Smooth muscle cell (in vitro differentiated cells): ENCODE measurements around the gene DNAI7. TPM values are rescaled to one million over a fixed set of nuclear protein-coding genes. Genes with fewer than 3 reads are reported as not detected.

Experiments
- DNase-seq: peaks from one replicate; lab custom pipeline; 2025; ENCODE audit not compliant: unreplicated experiment; lab: John Stamatoyannopoulos, UW
- H2AFZ ChIP-seq: fragments of 200-600 bp; sonication (generic); 2 replicates; pipeline ENCODE4 v1.6.0; 2016; ENCODE audit warnings: antibody characterized with exemption, low read depth, mild to moderate bottlenecking
- H3F3A ChIP-seq: fragments of 200-600 bp; sonication (generic); 2 replicates; pipeline ENCODE4 v1.6.0; 2017; ENCODE audit warnings: antibody characterized with exemption, low read depth
- H3K27ac ChIP-seq: fragments of 200-600 bp; sonication (generic); 2 replicates; pipeline ENCODE4 v1.5.1; 2016; ENCODE audit warnings: low read depth, mild to moderate bottlenecking
- H3K27me3 ChIP-seq: fragments of 200-600 bp; sonication (generic); 2 replicates; pipeline ENCODE4 v1.6.1; 2016; ENCODE audit warnings: low read depth, mild to moderate bottlenecking
- H3K36me3 ChIP-seq: fragments of 200-600 bp; sonication (generic); 2 replicates; pipeline ENCODE4 v1.5.1; 2016; ENCODE audit warnings: low read depth
- H3K4me1 ChIP-seq: fragments of 200-600 bp; sonication (generic); 2 replicates; pipeline ENCODE4 v1.5.1; 2016; ENCODE audit warnings: low read depth
- H3K4me2 ChIP-seq: fragments of 200-600 bp; sonication (generic); 2 replicates; pipeline ENCODE4 v1.6.0; 2016; ENCODE audit warnings: mild to moderate bottlenecking
- H3K4me3 ChIP-seq: fragments of 200-600 bp; sonication (generic); 2 replicates; pipeline ENCODE4 v1.5.1; 2016; ENCODE audit warnings: mild to moderate bottlenecking
- H3K79me2 ChIP-seq: fragments of 200-600 bp; sonication (generic); 2 replicates; pipeline ENCODE4 v1.6.0; 2016; ENCODE audit warnings: low read depth, mild to moderate bottlenecking
- H3K9ac ChIP-seq: fragments of 200-600 bp; sonication (generic); 2 replicates; pipeline ENCODE4 v1.6.0; 2016; ENCODE audit warnings: low read depth
- H3K9me3 ChIP-seq: fragments of 200-600 bp; sonication (generic); replicated peaks from 2 replicates; pipeline ENCODE4 v1.5.1; 2016; ENCODE audit warnings: low read depth
- H4K20me1 ChIP-seq: fragments of 200-600 bp; sonication (generic); 2 replicates; pipeline ENCODE4 v1.6.0; 2016; ENCODE audit warnings: low read depth
- CTCF ChIP-seq: fragments of 200-600 bp; sonication (generic); IDR thresholded peaks from 2 replicates; pipeline ENCODE4 v1.5.1; 2017; ENCODE audit warnings: borderline replicate concordance, mild to moderate bottlenecking, antibody characterized with exemption; ENCODE audit not compliant: insufficient read depth, poor library complexity, severe bottlenecking
- WGBS: methylation state at CpG from one replicate; pipeline ENCODE4 v1.1.7; 2016; ENCODE audit warnings: low lambda C conversion rate; 5-methylcytosine and 5-hydroxymethylcytosine counted together
- polyA plus RNA-seq: library from polyadenylated mRNA; unstranded; fragments of >200 nt; fragmentation: Nextera tagmentation; extraction: Ambion mirVana; gene quantifications from 2 replicates; pipeline ENCODE4 v1.2.1, GENCODE V29; 2016
- total RNA-seq: library from RNA; depleted of rRNA; stranded (reverse); fragments of >200 nt; gene quantifications from 2 replicates; pipeline ENCODE4 v1.2.3, GENCODE V29; 2014

DNAI7 gene
- total and polyA plus RNA-seq, 2 experiments from 2014 or later: not detected

DNA sequence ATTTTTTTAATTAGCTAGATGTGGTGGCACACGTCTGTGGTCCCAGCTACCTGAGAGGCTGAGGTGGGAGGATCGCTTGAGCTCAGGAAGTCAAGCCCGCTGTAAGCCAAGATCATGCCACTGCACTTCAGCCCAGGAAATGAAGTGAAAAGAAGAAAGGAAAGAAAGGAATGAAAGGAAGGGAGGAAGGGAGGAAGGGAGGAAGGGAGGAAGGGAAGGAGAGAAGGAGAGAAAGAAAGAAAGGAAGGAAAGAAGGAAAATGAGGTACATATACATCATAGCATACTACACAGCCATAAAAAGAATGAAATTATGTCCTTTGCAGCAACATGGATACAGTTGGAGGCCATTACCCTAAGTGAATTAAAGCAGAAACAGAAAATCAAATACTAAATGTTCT is 12.2 kb downstream of the DNAI7 start:
- no peak for DNase-seq
- Histone ChIP-seq H3K27me3 (no peaks in the 10 kb centered on the region), H4K20me1 (no peaks in the 10 kb centered on the region), H3K9ac (no peak overlapping the region), H3F3A (no peaks in the 10 kb centered on the region), H3K27ac (no peak overlapping the region), H3K79me2 (no peaks in the 10 kb centered on the region), H2AFZ (no peak overlapping the region), H3K9me3 (no peaks in the 10 kb centered on the region), H3K4me3 (no peak overlapping the region), H3K4me2 (no peak overlapping the region), H3K36me3 (no peaks in the 10 kb centered on the region), H3K4me1 (no peaks in the 10 kb centered on the region)
- no peak for TF ChIP-seq CTCF
- 78% methylated on average over 3 of the region's 3 CpGs for WGBS

DNA sequence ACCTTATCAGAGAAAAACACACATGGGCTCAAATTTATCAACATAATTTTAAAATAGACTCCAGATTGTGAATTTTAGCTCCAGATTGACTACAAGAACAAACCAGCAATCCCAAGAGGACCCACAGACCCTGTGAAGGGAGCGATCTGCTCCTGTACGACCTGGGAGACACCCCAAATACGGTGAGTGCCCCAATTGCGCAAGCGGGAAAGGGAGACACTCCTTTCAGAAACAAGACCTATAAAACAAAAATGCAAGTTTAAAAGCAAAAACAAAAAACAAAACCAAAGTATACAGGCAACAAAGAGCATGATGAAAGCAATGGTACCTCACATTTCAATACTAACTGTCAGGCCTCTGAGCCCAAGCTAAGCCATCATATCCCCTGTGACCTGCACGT is 32.1 kb downstream of the DNAI7 start:
- H3K79me2 ChIP-seq: no peaks in the 10 kb centered on the region
- no peaks in the 10 kb centered on the region for H3F3A ChIP-seq
- no peak for DNase-seq
- no peaks in the 10 kb centered on the region for H3K9me3 ChIP-seq
- H2AFZ ChIP-seq: no peak overlapping the region
- 91% methylated on average over 6 of the region's 6 CpGs for WGBS
- no peaks in the 10 kb centered on the region for H3K36me3 ChIP-seq
- no peak for TF ChIP-seq CTCF
- no peak overlapping the region for H3K4me2 ChIP-seq
- no peaks in the 10 kb centered on the region for H3K4me1 ChIP-seq
- no peak overlapping the region for H3K27ac ChIP-seq
- no peaks in the 10 kb centered on the region for H3K27me3 ChIP-seq
- H3K9ac ChIP-seq: no peak overlapping the region
- no peaks in the 10 kb centered on the region for H4K20me1 ChIP-seq
- H3K4me3 ChIP-seq: no peak overlapping the region

GRCh38 chr12:25156061-25156460 is 38.9 kb downstream of the DNAI7 start:
- Histone ChIP-seq H3K9ac (no peak overlapping the region), H3K9me3 (no peaks in the 10 kb centered on the region), H2AFZ (no peak overlapping the region), H3F3A (peaks cover 11% of the 10 kb centered on the region), H3K36me3 (no peaks in the 10 kb centered on the region), H3K4me2 (no peak overlapping the region), H3K4me1 (no peaks in the 10 kb centered on the region), H3K4me3 (no peak overlapping the region), H4K20me1 (no peaks in the 10 kb centered on the region), H3K27ac (no peak overlapping the region), H3K79me2 (no peaks in the 10 kb centered on the region), H3K27me3 (no peaks in the 10 kb centered on the region)
- no peak for TF ChIP-seq CTCF
- 96% methylated on average over 4 of the region's 4 CpGs for WGBS
- no peak for DNase-seq

- H3K27ac ChIP-seq: peak overlapping the region; percentile 2
- H2AFZ ChIP-seq: peak overlapping the region; percentile 68
Observed at GRCh38 chr12:25155022-25155576, 39.9 kb downstream of the DNAI7 start.

More at GRCh38 chr12:25155022-25155576, 39.9 kb downstream of the DNAI7 start:
- no peak for DNase-seq
- peaks cover 16% of the 10 kb centered on the region for H3F3A ChIP-seq
- H3K9me3 ChIP-seq: no peaks in the 10 kb centered on the region
- no peaks in the 10 kb centered on the region for H3K79me2 ChIP-seq
- H3K4me3 ChIP-seq: no peak overlapping the region
- H3K27me3 ChIP-seq: no peaks in the 10 kb centered on the region
- no peak overlapping the region for H3K9ac ChIP-seq
- TF ChIP-seq CTCF: peak; percentile 69
- H4K20me1 ChIP-seq: no peaks in the 10 kb centered on the region
- H3K4me1 ChIP-seq: no peaks in the 10 kb centered on the region
- H3K4me2 ChIP-seq: peak overlapping the region; percentile 57
- 68% methylated on average over 2 of the region's 2 CpGs for WGBS
- H3K36me3 ChIP-seq: no peaks in the 10 kb centered on the region
